ENCODE measurements around the gene ZMAT5.

The ZMAT5 gene

DNA sequence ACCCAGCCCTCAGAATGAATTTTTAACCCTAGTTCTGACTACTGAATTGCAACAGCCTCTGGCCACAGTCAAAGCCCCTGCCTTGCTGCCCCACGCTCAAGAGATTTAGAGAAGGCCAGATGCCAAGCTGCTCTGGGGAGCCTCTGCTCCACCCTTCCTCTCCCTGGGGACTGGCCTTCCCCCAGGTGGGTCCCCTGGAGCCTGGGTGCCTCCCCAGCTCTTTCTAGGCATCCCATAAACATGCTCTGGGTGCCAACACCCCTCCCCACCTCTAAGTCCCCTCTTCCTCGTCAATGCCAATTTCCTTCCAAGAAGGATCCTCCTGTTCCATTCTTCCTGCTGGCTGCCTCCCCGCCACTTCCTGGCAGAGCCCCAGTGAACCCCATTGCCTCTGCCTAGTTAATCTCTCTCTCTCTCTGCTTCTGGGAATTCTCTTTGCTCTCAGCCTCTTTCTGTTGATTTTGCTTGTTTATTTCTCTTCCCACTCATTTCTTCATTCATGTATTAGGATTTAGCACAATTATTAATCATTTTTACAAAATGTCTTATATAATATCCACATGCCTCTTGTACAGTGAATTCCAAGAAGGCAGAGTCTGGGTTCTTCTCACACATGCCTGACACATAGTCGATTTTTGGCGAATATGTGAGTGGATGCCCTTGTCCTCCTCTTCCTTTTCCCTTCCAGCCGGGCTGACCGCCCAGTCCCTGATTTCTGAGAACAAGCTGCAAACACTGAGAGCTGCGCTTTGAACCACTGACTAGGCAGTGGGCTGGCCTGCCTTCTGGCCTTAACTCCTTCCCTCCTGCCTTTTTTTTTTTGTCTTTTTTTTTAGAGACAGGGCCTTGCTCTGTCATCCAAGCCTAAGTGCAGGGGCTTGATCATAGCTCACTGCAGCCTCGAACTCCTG lies 17.9 kb upstream of the ZMAT5 start:
- peaks cover 20% of the 10 kb centered on the region for H3K4me1 ChIP-seq
- H2AFZ ChIP-seq: no peak overlapping the region
- H3K9me3 ChIP-seq (ENCODE audit: control insufficient read depth, low read length): no peaks in the 10 kb centered on the region
- H3K4me3 ChIP-seq (ENCODE audit: low read depth, low read length): no peak overlapping the region
- no peaks in the 10 kb centered on the region for H3K79me2 ChIP-seq
- no peaks in the 10 kb centered on the region for H3K36me3 ChIP-seq (ENCODE audit: control insufficient read depth, insufficient read depth, low read length)
- no peak overlapping the region for H3K4me2 ChIP-seq (ENCODE audit: low read length)
- H3K27ac ChIP-seq: peak overlapping the region; percentile 24
- no peaks in the 10 kb centered on the region for H3K27me3 ChIP-seq (ENCODE audit: control insufficient read depth, insufficient read depth, low read length)
- TF ChIP-seq, protein P1, sequence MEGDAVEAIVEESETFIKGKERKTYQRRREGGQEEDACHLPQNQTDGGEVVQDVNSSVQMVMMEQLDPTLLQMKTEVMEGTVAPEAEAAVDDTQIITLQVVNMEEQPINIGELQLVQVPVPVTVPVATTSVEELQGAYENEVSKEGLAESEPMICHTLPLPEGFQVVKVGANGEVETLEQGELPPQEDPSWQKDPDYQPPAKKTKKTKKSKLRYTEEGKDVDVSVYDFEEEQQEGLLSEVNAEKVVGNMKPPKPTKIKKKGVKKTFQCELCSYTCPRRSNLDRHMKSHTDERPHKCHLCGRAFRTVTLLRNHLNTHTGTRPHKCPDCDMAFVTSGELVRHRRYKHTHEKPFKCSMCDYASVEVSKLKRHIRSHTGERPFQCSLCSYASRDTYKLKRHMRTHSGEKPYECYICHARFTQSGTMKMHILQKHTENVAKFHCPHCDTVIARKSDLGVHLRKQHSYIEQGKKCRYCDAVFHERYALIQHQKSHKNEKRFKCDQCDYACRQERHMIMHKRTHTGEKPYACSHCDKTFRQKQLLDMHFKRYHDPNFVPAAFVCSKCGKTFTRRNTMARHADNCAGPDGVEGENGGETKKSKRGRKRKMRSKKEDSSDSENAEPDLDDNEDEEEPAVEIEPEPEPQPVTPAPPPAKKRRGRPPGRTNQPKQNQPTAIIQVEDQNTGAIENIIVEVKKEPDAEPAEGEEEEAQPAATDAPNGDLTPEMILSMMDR (IDR thresholded peaks at IDR 0.05): no peak
- H3K9ac ChIP-seq: no peak overlapping the region

DNA sequence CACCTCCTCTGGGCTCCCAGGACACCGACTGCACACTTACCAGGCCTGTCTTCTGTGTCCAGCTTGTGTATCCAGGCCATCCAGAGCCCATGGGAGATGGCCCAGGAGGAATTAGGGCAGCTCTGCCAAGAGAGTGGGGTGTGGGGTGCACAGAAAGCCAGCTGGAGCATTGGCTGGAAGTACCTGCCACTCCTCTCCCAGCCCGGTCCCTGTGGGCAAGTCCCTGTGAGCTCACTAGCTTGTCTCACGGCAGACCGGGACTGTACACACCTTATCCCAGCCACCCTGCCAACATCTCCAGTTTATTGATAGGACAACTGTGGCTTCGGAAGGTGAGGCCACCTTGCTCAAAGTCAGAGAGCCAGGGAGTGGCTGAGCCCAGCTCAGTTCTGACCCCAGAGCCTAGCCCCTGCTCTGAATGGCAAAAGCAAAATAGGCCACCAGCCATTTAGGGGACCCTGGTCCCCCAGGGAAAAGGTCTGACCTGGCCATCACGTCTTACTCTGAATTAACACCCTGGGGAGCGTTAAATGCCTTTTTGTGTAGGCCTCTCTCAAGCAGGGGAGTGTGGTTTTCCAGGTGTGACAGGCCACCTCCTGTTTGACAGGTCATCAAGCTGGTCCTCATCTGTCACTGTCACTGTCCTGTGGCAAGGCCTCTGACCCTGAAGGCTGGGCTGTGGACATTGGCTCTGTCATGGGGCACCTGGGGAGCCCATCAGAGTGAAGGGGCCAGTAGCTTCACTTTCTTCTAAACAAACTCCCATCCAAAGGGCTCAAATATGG lies 15.4 kb upstream of the ZMAT5 start:
- H3K4me2 ChIP-seq (ENCODE audit: low read length): no peak overlapping the region
- no peak overlapping the region for H3K4me3 ChIP-seq (ENCODE audit: low read depth, low read length)
- peak overlapping the region; percentile 24 for H3K27ac ChIP-seq
- H3K9ac ChIP-seq: no peak overlapping the region
- no peaks in the 10 kb centered on the region for H3K36me3 ChIP-seq (ENCODE audit: control insufficient read depth, insufficient read depth, low read length)
- H2AFZ ChIP-seq: peak overlapping the region; percentile 68
- H3K4me1 ChIP-seq: peaks cover 14% of the 10 kb centered on the region
- no peaks in the 10 kb centered on the region for H3K27me3 ChIP-seq (ENCODE audit: control insufficient read depth, insufficient read depth, low read length)
- H3K9me3 ChIP-seq (ENCODE audit: control insufficient read depth, low read length): no peaks in the 10 kb centered on the region
- no peaks in the 10 kb centered on the region for H3K79me2 ChIP-seq
- TF ChIP-seq, protein P1 (IDR thresholded peaks at IDR 0.05): no peak

DNA sequence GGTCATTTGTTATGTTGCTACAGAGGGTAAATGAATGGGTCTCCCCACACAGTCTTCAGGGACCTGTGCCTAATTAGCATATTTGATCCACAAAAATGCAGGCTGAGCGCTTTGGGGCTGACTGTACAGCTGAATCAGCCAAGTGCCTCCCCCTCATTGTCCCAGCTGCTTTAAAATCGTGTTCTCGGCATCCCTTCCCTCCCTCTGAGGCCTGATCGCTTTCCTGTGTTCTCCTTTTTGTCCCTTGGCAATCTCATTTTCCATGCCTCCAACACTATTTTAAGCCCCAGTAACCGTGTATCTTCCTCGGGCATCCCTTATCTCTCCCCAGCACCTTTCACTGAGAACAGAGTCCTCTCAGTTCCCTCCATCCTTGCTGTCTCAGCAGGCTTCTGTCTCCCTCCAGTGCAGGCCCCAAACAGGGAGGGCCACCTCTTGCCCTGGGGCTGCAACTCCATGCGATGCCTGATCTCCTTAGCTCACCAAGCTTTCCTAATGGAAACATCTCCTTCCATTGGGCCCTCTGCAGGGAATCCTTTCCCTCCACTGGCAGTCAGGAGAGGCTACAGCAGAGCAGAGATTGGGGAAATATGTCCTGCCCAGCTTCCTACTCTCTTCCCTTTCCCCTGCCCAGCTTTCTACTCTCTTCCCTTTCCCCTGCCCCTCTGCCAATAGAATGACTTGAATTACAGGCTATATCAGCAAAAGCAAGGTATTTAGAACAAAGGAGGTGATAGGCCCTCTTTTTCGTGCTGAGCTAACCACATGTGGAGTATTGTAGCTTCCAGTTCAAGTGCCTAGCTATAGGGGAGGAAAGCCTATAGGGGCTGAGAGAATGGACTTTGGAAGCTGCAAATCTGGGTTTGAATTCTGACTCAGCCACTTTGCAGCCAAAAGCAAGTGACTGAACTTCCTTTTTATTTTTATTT lies 14.2 kb upstream of the ZMAT5 start:
- no peak overlapping the region for H3K4me2 ChIP-seq (ENCODE audit: low read length)
- no peaks in the 10 kb centered on the region for H3K9me3 ChIP-seq (ENCODE audit: control insufficient read depth, low read length)
- H3K4me3 ChIP-seq (ENCODE audit: low read depth, low read length): no peak overlapping the region
- H3K9ac ChIP-seq: no peak overlapping the region
- peak overlapping the region; percentile 69 for H2AFZ ChIP-seq
- H3K79me2 ChIP-seq: no peaks in the 10 kb centered on the region
- H3K36me3 ChIP-seq (ENCODE audit: control insufficient read depth, insufficient read depth, low read length): no peaks in the 10 kb centered on the region
- TF ChIP-seq, protein P1 (IDR thresholded peaks at IDR 0.05): no peak
- H3K27ac ChIP-seq: peak overlapping the region; percentile 43
- no peaks in the 10 kb centered on the region for H3K27me3 ChIP-seq (ENCODE audit: control insufficient read depth, insufficient read depth, low read length)
- peaks cover 14% of the 10 kb centered on the region for H3K4me1 ChIP-seq

DNA sequence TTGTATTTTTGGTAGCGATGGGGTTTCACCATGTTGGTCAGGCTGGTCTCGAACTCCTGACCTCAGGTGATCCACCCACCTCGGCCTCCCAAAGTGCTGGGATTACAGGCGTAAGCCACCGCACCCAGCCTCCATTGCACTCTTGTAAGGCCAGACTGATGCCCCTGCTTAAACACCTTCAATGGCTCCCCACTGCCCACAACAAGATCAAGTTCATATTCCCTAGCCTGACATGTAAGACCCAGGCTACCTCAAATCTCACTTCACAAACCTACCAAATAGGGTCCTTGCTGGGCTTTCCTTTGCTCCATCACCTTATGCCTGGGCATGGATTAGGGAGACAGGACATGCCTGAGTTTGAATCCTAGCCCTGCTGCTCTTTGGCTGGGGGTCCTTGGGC lies 13.4 kb upstream of the ZMAT5 start:
- Histone ChIP-seq H2AFZ (no peak overlapping the region), H3K36me3 (ENCODE audit: control insufficient read depth, insufficient read depth, low read length) (no peaks in the 10 kb centered on the region), H3K9ac (no peak overlapping the region), H3K27ac (peak overlapping the region; percentile 43), H3K9me3 (ENCODE audit: control insufficient read depth, low read length) (no peaks in the 10 kb centered on the region), H3K79me2 (no peaks in the 10 kb centered on the region), H3K4me1 (peaks cover 14% of the 10 kb centered on the region), H3K4me3 (ENCODE audit: low read depth, low read length) (no peak overlapping the region), H3K4me2 (ENCODE audit: low read length) (no peak overlapping the region), H3K27me3 (ENCODE audit: control insufficient read depth, insufficient read depth, low read length) (no peaks in the 10 kb centered on the region)
- TF ChIP-seq, protein P1 (IDR thresholded peaks at IDR 0.05): no peak

Measured in parathyroid adenoma (tissue), 2 donors.